HG03159 (cell line): ENCODE data around the gene ZNF318.
"Not testable (repeated sequence)": the region's sequence is repeated elsewhere in the genome, so short reads cannot be mapped to it uniquely, and the experiment has no call there.

Experiments used
- ATAC-seq: cut with Tn5 transposase; IDR thresholded peaks from one replicate; pipeline ENCODE4 v1.9.1; 2021; ENCODE audit warnings: mild to moderate bottlenecking, moderate library complexity; ENCODE audit not compliant: unreplicated experiment

Gene ZNF318, protein sequence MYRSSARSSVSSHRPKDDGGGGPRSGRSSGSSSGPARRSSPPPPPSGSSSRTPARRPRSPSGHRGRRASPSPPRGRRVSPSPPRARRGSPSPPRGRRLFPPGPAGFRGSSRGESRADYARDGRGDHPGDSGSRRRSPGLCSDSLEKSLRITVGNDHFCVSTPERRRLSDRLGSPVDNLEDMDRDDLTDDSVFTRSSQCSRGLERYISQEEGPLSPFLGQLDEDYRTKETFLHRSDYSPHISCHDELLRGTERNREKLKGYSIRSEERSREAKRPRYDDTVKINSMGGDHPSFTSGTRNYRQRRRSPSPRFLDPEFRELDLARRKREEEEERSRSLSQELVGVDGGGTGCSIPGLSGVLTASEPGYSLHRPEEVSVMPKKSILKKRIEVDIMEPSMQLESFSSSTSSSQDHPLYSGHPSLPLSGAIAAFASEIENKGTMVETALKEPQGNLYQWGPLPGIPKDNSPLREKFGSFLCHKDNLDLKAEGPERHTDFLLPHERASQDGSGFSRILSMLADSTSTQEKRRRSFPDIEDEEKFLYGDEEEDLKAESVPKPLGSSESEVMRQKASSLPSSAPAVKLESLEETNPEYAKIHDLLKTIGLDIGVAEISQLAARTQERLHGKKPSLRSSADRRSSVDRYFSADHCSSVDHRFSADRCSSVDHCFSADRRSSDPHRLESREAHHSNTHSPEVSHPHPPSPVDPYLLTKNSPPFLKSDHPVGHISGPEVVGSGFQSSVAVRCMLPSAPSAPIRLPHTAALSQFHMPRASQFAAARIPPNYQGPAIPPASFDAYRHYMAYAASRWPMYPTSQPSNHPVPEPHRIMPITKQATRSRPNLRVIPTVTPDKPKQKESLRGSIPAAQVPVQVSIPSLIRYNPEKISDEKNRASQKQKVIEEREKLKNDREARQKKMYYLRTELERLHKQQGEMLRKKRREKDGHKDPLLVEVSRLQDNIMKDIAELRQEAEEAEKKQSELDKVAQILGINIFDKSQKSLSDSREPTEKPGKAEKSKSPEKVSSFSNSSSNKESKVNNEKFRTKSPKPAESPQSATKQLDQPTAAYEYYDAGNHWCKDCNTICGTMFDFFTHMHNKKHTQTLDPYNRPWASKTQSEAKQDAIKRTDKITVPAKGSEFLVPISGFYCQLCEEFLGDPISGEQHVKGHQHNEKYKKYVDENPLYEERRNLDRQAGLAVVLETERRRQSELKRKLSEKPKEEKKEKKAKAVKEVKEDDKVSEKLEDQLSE (N-terminal part only)

DNA sequence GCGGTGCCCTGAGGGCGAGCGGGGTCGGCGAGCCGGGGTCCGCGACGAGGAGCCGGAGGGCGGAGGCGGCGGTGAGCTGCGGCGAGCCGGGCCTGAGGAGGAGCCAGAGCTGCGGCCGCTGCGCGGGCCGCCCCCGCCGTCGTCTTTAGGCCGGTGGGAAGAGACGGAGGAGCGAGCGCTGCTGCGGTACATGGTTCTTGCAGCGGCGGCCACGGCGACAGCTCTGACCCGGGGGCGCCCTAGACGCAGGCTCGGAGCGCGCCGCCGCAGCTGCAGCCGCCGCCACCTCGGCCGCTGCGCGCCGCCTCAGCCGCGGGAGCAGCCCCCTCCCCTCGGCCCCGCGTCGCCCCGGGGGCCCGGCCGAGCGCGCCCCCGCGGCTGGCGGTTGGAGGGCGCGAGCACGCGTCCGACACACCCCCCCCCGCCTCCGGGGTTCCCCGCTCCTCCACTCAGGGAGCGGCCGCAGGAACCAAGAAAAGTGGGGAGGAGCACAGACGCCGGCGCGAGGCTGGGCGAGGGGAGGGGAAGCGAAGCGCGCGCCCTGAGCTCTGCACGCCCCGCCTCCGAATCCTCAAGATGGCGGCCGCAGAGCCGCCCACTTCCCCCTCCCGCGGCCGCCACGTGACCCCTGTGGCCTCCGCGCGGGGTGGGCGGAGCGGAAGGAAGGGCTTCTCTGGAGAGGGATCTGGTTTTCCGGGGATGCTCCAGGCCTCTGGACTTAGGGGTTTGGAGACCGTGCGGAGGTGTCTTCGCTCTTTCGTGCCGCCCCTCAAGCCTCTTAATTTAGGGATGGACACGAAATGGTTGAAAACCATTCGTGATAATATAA lies at the start of gene ZNF318:
Gene ZNF318 (minus strand): TSS at position 474 of the 829 bp plus-strand sequence. CDS start 282 bp downstream, at position 192.
- ATAC-seq: peak; percentile 87

- no peak for ATAC-seq
Measured at GRCh38 chr6:43416935-43417334, 47.5 kb upstream of the ZNF318 start.

GRCh38 chr6:43415275-43415674 lies 45.8 kb upstream of the ZNF318 start:
- not testable (repeated sequence) for ATAC-seq

DNA sequence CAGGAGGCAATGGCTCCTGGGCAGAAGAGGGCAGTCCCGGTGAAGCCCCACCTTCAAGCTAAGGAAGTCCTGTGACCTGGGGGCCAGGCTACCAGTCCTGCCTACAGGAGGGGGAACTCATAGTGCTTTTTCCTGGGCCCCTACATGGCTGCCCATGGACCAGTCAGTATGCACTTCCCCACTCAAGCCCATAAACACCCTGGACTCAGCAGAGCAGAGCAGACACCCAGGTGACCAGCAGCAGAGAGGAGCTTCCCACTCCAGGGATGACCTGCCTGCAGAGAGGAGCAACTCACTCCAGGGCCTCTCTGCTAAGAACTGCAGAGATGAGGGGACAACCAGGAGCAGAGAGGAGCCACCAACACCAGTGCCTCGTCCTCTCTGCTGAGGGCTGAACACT lies 43.6 kb upstream of the ZNF318 start:
- no peak for ATAC-seq

DNA sequence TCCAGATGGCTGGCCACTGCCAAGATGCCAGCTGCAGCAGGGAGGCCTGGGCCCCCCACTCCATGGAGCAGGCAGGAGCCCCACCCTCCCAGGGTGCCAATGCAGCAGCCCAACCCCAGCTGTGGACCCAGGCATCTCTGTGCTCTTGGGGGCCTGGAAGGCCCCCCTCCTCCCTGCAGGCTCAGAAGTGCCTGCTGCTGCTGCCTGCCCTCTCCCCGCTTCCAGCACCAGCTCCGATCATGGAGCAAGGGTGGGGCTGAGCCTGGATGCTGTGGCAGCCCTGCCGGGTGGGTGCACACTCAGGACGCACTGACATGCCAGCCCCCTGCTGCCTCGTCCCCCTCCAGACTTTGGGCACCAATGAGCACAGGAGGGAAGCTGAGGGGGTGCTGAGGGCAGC lies 43.1 kb upstream of the ZNF318 start:
- no peak for ATAC-seq

DNA sequence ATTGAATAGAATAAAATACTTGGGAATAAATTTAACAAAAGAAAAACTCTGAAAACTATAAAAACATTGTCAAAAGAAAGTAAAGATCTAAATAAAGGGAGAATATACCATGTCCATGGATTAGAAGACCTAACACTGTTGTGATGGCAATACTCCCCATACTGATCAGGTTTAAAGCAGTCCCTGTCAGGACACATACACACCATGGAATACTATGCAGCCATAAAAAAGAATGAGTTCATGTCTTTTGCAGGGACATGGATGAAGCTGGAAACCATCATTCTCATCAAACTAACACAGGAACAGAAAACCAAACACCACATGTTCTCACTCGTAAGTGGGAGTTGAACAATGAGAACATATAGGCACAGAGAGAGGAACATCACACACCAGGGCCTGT lies 41.3 kb upstream of the ZNF318 start:
- not testable (repeated sequence) for ATAC-seq

DNA sequence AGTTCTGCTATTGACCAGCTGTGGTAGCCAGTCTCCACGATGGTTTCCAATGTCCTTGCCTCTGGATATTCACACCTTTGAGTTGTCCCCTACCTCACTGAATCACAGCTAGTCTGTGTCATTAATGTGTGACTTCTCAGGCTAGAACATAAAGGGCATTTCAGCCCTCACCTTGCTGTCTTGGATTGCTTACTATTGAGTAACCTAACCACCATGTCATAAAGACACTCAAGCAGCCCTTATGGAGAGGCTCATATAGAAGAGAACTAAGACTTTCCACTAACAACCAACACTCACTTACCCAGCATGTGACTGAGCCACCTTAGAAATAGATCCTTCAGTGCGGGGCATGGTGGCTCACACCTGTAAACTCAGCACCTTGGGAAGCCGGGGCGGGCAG lies 38.8 kb upstream of the ZNF318 start:
- ATAC-seq: no peak

DNA sequence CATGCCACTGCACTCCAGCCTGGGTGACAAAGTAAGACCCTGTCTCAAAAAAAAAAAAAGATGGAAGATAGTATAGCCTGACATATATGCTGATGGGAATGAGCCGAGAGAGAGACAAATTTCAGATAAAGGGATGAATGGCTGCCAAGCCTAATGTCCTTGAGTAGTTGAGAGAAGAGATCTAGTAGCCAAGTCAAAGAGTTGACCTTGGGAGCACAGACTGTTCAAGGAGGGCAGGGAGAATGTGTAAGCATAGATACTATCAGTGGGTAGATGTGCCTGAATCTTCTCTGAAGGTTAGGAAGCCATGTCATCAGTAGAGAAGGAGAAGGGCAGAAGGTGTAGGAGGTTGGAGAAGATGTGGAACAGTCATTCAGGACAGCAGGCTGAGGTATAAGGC lies 37.8 kb upstream of the ZNF318 start:
- ATAC-seq: no peak

DNA sequence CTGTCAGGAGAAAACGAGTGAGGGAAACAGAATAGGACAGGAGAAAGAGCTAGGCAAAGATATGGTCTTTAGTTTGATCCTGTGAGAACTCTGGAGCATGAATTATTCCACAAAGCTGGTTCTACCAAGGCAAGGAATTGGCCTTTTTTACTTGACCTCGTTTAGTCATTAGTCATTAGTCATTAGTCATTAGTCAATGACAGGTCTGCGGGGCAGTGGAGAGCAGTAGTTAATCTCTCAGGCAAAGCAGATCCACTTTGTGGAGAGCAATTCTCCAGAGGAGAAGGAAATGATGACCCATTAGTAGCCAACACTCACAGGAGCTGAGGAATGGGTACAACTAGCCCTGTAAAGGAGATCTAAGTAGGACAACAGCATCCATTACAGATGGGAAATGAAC lies 35.9 kb upstream of the ZNF318 start:
- no peak for ATAC-seq

GRCh38 chr6:43402820-43403219 lies 33.4 kb upstream of the ZNF318 start:
- ATAC-seq: no peak

DNA sequence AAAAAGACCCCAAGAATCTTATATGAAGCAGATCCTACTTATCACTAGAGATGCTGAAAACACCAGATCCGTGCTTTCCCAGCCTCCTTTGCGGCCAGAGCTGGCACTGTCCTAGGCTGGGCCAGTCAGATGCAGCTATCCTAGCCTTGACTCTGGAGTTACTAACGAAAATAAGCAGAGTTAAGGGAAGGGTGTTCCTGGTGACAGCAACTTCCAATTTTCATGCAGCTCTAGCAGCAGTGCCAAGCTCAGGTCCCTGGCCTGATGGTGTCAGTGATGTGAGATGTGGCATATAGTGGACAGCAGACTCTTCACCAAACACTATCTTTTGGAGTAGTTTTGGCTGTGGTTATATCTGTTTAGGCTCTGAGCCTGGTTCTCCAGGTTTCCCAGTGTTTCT lies 32.3 kb upstream of the ZNF318 start:
- ATAC-seq: no peak

DNA sequence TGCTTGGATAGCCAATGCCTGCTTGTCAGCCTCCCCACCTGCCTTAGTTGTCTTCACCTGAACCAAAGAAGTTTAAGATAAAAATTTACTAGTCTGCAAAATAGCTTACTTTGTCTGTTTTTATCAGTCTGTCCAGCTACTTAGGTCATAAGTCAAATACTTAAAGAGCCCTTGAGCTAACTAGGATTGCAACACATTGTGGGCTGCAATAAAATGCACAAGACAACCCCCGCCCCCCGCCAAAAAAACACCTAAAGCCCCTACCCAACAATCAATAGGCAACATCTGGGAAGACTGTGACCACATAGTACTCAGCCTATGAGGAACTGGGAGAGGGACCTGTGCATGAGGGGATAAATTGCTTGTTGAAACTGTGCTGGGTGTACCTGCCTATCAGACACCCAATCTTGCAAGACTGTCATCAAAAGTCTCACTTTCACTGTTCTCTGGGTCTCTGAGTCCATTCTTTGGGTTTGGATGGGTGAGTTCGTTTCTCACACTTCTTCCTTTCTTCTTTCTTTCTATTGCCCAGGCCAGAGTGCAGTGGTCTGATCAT lies 30.6 kb upstream of the ZNF318 start:
- ATAC-seq: no peak

DNA sequence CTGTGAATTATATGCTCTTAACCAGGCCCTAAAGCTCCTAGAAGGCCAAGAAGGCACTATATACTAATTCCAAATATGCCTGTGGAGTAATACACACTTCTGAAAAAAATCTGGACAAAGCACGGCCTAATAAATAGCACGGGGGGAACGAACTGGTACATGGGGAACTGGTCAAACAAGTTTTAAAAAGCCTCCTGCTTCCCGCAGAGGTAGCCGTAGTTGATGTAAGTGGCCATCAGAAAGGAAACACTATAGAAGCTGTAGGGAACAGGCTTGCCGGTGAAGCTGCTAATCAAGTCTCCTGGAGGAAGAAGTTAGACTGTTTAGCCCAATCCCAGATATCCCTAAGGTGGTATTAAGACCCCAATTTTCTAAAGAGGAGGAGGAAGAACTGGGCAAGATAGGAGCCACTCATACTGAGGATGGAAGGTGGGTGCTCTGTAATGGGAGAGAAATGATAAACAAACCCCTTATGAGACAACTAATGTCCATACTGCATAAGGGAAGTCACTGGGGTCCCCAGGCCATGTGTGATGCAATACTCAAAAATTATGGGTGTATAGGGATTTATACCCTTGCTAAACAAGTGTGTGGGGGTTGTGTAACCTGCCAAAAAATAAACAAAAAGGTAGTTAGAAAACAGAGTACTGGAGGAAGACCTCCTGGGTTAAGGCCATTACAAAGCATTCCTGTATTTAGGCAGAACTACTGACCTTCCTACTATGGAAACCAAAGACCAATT lies 27.1 kb upstream of the ZNF318 start:
- ATAC-seq: no peak

GRCh38 chr6:43395776-43396175 lies 26.3 kb upstream of the ZNF318 start:
- no peak for ATAC-seq

GRCh38 chr6:43394982-43395381 lies 25.5 kb upstream of the ZNF318 start:
- no peak for ATAC-seq

GRCh38 chr6:43393602-43394001 lies 24.2 kb upstream of the ZNF318 start:
- ATAC-seq: no peak

GRCh38 chr6:43393133-43393532 lies 23.7 kb upstream of the ZNF318 start:
- not testable (repeated sequence) for ATAC-seq

DNA sequence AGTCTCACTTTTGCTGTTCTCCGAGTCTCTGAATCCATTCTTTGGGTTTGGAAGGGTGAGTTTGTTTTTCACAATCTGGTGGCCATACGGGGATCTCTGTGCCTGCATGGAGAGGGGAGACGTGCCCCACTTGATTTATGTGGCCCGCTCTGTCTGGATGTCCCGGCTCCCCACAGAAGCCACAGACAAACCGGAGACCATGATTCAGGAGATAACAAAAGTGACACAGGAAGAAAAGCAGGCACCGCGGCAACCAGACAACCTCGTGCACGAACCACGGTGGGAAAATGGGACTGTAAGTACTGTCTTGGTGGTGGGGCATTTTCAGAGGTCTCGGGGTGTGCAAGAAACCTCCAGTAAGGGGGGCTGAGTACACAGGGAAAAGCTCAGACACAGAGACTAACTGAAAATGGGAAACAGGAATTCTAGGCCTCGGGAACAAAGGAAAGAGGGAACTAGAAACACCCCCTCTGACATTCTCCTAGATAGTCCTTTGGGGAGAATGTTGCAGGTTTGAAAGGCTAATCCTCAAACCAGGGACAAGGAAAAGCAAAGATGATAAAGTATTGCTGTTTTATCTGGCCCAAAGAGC lies 22.1 kb upstream of the ZNF318 start:
- no peak for ATAC-seq
